H9 (cell line): ENCODE data around the gene PDE6D. TPM values are rescaled to one million over a fixed set of nuclear protein-coding genes. Genes with fewer than 3 reads are reported as not detected.

Experiments used
- DNase-seq: peaks from one replicate; pipeline ENCODE4 v3.0.0-alpha.2; 2017
- H2AFZ ChIP-seq: one replicate; pipeline ENCODE4 v1.6.1; 2013; ENCODE audit warnings: mild to moderate bottlenecking, low read length, control low read depth, moderate library complexity
- H2AK5ac ChIP-seq: 2 replicates; pipeline ENCODE4 v1.6.1; 2013; ENCODE audit warnings: low read length, control low read depth, mixed read lengths; ENCODE audit not compliant: insufficient read length
- H2BK120ac ChIP-seq: one replicate; pipeline ENCODE4 v1.6.1; 2013; ENCODE audit warnings: low read depth, mild to moderate bottlenecking, low read length, control low read depth, inconsistent platforms; ENCODE audit not compliant: poor library complexity, severe bottlenecking
- H2BK12ac ChIP-seq: 2 replicates; pipeline ENCODE4 v1.6.1; 2013; ENCODE audit warnings: low read length, control low read depth, mixed read lengths, low read depth; ENCODE audit not compliant: insufficient read length
- H2BK15ac ChIP-seq: 2 replicates; pipeline ENCODE4 v1.6.1; 2013; ENCODE audit warnings: low read depth, low read length, control low read depth
- H2BK20ac ChIP-seq: one replicate; pipeline ENCODE4 v1.6.1; 2013; ENCODE audit warnings: low read depth, mild to moderate bottlenecking, low read length, control low read depth, inconsistent platforms; ENCODE audit not compliant: poor library complexity, severe bottlenecking
- H2BK5ac ChIP-seq: 2 replicates; pipeline ENCODE4 v1.6.1; 2013; ENCODE audit warnings: low read length, control low read depth, mixed read lengths; ENCODE audit not compliant: insufficient read length
- H3K14ac ChIP-seq: 2 replicates; pipeline ENCODE4 v1.6.1; 2013; ENCODE audit warnings: low read length, control low read depth; ENCODE audit not compliant: insufficient read depth
- H3K18ac ChIP-seq: 2 replicates; pipeline ENCODE4 v1.6.1; 2013; ENCODE audit warnings: low read depth, mild to moderate bottlenecking, mixed read lengths, low read length, control low read depth; ENCODE audit not compliant: insufficient read length
- H3K23ac ChIP-seq: 2 replicates; pipeline ENCODE4 v1.6.1; 2013; ENCODE audit warnings: low read length, control low read depth, mixed read lengths, low read depth; ENCODE audit not compliant: insufficient read length
- H3K23me2 ChIP-seq: 2 replicates; pipeline ENCODE4 v1.6.1; 2013; ENCODE audit warnings: low read depth, mild to moderate bottlenecking, mixed read lengths, low read length, control low read depth; ENCODE audit not compliant: insufficient read length, poor library complexity, severe bottlenecking
- H3K27ac ChIP-seq: 2 replicates; pipeline ENCODE4 v1.5.1; 2013; ENCODE audit warnings: low read length, control low read depth, mixed read lengths, low read depth; ENCODE audit not compliant: insufficient read length
- H3K27me3 ChIP-seq: 2 replicates; pipeline ENCODE4 v1.6.1; 2013; ENCODE audit warnings: low read length, control low read depth, inconsistent platforms; ENCODE audit not compliant: insufficient read depth
- H3K4ac ChIP-seq: 2 replicates; pipeline ENCODE4 v1.6.1; 2013; ENCODE audit warnings: low read depth, mild to moderate bottlenecking, control low read depth, inconsistent platforms, low read length, moderate library complexity
- H3K4me1 ChIP-seq: 2 replicates; pipeline ENCODE4 v1.6.1; 2013; ENCODE audit warnings: low read length, control low read depth, inconsistent platforms; ENCODE audit not compliant: insufficient read depth
- H3K4me2 ChIP-seq: 2 replicates; pipeline ENCODE4 v1.6.1; 2013; ENCODE audit warnings: low read length, control low read depth, mixed read lengths; ENCODE audit not compliant: insufficient read length, insufficient read depth
- H3K56ac ChIP-seq: 2 replicates; pipeline ENCODE4 v1.6.1; 2013; ENCODE audit warnings: low read depth, mild to moderate bottlenecking, mixed read lengths, low read length, control low read depth; ENCODE audit not compliant: insufficient read length
- H3K79me1 ChIP-seq: 2 replicates; pipeline ENCODE4 v1.6.1; 2013; ENCODE audit warnings: low read depth, mild to moderate bottlenecking, moderate library complexity, low read length, control low read depth, inconsistent platforms; ENCODE audit not compliant: insufficient read depth, poor library complexity, severe bottlenecking
- H3K79me2 ChIP-seq: 2 replicates; pipeline ENCODE4 v1.6.1; 2013; ENCODE audit warnings: low read length, control low read depth, inconsistent platforms; ENCODE audit not compliant: insufficient read depth
- H3K9ac ChIP-seq: 2 replicates; pipeline ENCODE4 v1.6.1; 2013; ENCODE audit warnings: low read length, control low read depth, mixed read lengths; ENCODE audit not compliant: insufficient read length; ENCODE audit errors: extremely low read depth
- H3K9me3 ChIP-seq: one replicate; pipeline ENCODE4 v1.6.1; 2013; ENCODE audit warnings: low read depth, low read length, inconsistent platforms; ENCODE audit not compliant: control insufficient read depth
- H3T11ph ChIP-seq: one replicate; pipeline ENCODE4 v1.6.1; 2013; ENCODE audit warnings: mild to moderate bottlenecking, low read length, control low read depth, inconsistent platforms
- H4K20me1 ChIP-seq: one replicate; pipeline ENCODE4 v1.6.1; 2013; ENCODE audit not compliant: control insufficient read depth, insufficient read length, insufficient read depth
- H4K5ac ChIP-seq: 2 replicates; pipeline ENCODE4 v1.6.1; 2013; ENCODE audit warnings: low read depth, mild to moderate bottlenecking, mixed read lengths, low read length, control low read depth; ENCODE audit not compliant: insufficient read length
- H4K8ac ChIP-seq: replicated peaks from 2 replicates; pipeline ENCODE4 v1.6.1; 2013; ENCODE audit warnings: low read length, control low read depth, mixed read lengths, low read depth; ENCODE audit not compliant: insufficient read length
- H4K91ac ChIP-seq: 2 replicates; pipeline ENCODE4 v1.6.1; 2013; ENCODE audit warnings: low read depth, mild to moderate bottlenecking, moderate library complexity, mixed read lengths, low read length, control low read depth; ENCODE audit not compliant: insufficient read length
- H3K27ac Mint-ChIP-seq, 3 experiments: 2 replicates in 2 of 3; 3 replicates in 1 of 3; pipeline ENCODE4 v1.8.0; 2020 to 2021; ENCODE audit warnings: mixed read lengths in 3 of 3, mild to moderate bottlenecking in 1 of 3, moderate library complexity in 1 of 3
- H3K27me3 Mint-ChIP-seq: 2 replicates; pipeline ENCODE4 v1.8.0; 2021; ENCODE audit warnings: low read depth, mild to moderate bottlenecking, moderate library complexity, mixed read lengths
- H3K36me3 Mint-ChIP-seq, 3 experiments: 2 replicates in 2 of 3; 3 replicates in 1 of 3; pipeline ENCODE4 v1.8.0; 2020 to 2021; ENCODE audit warnings: low read depth in 3 of 3, mixed read lengths in 3 of 3; ENCODE audit not compliant: insufficient read depth in 1 of 3
- H3K4me1 Mint-ChIP-seq, 2 experiments: 2 replicates each; pipeline ENCODE4 v1.8.0; 2020; ENCODE audit warnings: mixed read lengths in 2 of 2
- H3K4me3 Mint-ChIP-seq, 2 experiments: 2 replicates in 1 of 2; 3 replicates in 1 of 2; pipeline ENCODE4 v1.8.0; 2020 to 2021; ENCODE audit warnings: mild to moderate bottlenecking in 2 of 2, mixed read lengths in 2 of 2, moderate library complexity in 1 of 2
- H3K9me3 Mint-ChIP-seq, 2 experiments: 2 replicates in 1 of 2; 3 replicates in 1 of 2; pipeline ENCODE4 v1.8.0; 2020; ENCODE audit warnings: mild to moderate bottlenecking in 2 of 2, mixed read lengths in 2 of 2, moderate library complexity in 1 of 2
- whole genome bisulfite sequencing: extraction: QIAGEN DNeasy Blood & Tissue Kit; methylation state at CpG from one replicate; pipeline ENCODE4 v1.1.7; 2013; ENCODE audit warnings: missing lambda C conversion rate, low lambda C conversion rate, mixed read lengths; ENCODE audit not compliant: insufficient read length; ENCODE audit errors: extremely low coverage; 5-methylcytosine and 5-hydroxymethylcytosine counted together
- total RNA-seq: library from RNA; stranded (reverse); gene quantifications from 2 replicates; pipeline ENCODE4 v1.2.1, GENCODE V29; 2021
- TF ChIP-seq, protein P1 (sequence below): fragments of 200-600 bp; sonication (generic); conservative IDR thresholded peaks from 3 replicates; pipeline ENCODE4 v1.8.0; 2021; ENCODE audit warnings: antibody characterized with exemption, mild to moderate bottlenecking

The PDE6D gene
- total RNA-seq, 1 experiment from 2014 or later = 33.7 TPM

DNA sequence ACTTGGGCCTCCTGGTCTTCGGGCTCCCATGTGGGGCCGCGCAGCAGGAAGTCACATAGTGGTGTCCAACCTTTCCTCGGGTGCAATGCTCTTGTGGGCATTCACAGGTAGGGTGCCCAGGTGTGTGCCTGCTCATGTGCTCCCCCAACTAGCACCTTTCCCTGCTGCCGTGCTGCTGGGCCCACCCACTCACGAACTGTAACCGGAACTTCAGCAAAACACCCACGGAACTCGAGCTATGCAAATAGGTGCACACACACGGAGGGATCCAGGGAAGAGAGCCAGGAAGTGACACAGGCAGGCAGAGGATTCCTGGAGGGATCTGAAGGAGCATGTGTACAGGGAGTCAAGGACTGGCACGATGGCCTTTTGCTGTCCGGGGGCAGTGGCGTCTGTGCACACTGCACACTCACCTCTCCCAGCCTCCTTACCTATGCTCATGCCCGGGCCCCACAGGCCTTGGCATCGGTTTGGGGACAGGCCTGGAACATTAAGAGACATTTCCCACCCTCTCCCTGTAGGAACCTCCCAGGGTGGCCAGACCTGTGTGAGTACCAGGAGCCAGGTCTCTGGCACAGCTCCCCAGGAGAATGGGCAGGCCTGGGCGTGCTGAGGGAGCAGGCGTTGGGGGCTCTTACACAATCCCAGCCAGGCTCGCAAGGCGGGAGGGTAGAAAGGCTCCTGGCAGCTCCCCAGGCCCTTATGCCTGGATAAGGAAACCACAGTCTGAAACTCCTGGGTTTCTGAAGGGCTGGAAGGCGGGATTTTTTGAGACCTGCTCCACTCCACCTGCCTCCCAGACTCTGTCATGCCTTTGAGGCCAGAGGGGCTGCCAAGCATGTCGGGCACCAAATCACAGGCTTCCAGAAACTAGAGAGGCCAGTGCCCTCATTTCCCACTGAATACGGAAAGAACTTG is 79.4 kb downstream of the PDE6D start:
- Histone ChIP-seq H2AK5ac (no peak overlapping the region), H3K18ac (no peak overlapping the region), H2BK120ac (no peak overlapping the region), H3K79me2 (no peaks in the 10 kb centered on the region), H3K27me3 (no peaks in the 10 kb centered on the region), H4K5ac (no peak overlapping the region), H3K27ac (no peak overlapping the region), H4K20me1 (no peaks in the 10 kb centered on the region), H3K4ac (no peak overlapping the region), H3K9ac (no peak overlapping the region), H2BK15ac (no peak overlapping the region), H3K9me3 (no peaks in the 10 kb centered on the region), H3K79me1 (no peaks in the 10 kb centered on the region), H4K8ac (no peak overlapping the region), H2BK12ac (no peak overlapping the region), H3K4me2 (no peak overlapping the region), H3K4me1 (no peaks in the 10 kb centered on the region), H2BK5ac (no peak overlapping the region), H4K91ac (no peak overlapping the region), H3K23me2 (peaks cover 6% of the 10 kb centered on the region), H2BK20ac (no peak overlapping the region), H3K14ac (no peak overlapping the region), H2AFZ (no peak overlapping the region), H3K56ac (no peak overlapping the region), H3T11ph (no peak overlapping the region), H3K23ac (no peak overlapping the region)
- no peak for DNase-seq
- WGBS = no CpG with 5 or more reads among the region's 22 CpGs
- Mint-ChIP-seq H3K36me3 (peaks cover 2 to 8% (median 5%) of the 10 kb centered on the region in 3 experiments; a peak in 6 of 7 replicates), H3K27me3 (peaks cover 2% of the 10 kb centered on the region; the same call in 1 of the 2 replicates), H3K27ac (peak overlapping the region in 1 of 3 experiments; percentile 91; a peak in 3 of 7 replicates), H3K4me3 (no peak overlapping the region), H3K9me3 (no peaks in the 10 kb centered on the region), H3K4me1 (peaks cover 15 to 16% of the 10 kb centered on the region in 2 experiments)
- TF ChIP-seq, protein P1, sequence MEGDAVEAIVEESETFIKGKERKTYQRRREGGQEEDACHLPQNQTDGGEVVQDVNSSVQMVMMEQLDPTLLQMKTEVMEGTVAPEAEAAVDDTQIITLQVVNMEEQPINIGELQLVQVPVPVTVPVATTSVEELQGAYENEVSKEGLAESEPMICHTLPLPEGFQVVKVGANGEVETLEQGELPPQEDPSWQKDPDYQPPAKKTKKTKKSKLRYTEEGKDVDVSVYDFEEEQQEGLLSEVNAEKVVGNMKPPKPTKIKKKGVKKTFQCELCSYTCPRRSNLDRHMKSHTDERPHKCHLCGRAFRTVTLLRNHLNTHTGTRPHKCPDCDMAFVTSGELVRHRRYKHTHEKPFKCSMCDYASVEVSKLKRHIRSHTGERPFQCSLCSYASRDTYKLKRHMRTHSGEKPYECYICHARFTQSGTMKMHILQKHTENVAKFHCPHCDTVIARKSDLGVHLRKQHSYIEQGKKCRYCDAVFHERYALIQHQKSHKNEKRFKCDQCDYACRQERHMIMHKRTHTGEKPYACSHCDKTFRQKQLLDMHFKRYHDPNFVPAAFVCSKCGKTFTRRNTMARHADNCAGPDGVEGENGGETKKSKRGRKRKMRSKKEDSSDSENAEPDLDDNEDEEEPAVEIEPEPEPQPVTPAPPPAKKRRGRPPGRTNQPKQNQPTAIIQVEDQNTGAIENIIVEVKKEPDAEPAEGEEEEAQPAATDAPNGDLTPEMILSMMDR = no peak
